ENCODE measurements around the gene SH2D5.
"Not testable (repeated sequence)": the region's sequence is repeated elsewhere in the genome, so short reads cannot be mapped to it uniquely, and the experiment has no call there.

Gene SH2D5

DNA sequence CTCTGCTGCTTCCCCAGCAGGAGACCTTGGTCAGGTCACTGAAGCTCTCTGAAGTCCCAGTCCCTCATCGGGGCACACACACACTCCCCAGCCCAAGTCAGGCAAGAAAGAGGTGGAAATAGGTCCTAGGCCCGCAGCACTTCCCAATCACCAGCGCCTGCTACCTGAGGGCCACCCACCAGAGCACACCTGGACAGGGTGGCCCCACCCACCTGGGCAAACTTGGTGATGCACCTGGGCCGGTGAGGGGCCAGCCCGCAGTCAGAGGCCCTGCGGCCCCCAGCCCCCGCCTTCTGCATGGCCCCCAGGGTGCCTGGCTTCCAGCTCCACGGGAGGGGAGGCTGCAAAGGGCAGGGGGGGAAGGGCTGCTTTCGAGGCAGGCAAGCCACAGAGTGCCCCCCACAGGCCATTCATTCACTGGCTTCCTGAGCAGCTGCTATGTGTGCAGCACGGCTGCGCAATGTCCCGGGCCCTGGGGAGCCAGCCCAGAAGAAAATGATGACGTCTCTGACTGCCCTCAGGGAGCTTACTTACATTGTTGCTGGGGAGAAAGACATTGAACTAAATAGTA lies 4.7 kb downstream of the SH2D5 start:
- no peak for DNase-seq

DNA sequence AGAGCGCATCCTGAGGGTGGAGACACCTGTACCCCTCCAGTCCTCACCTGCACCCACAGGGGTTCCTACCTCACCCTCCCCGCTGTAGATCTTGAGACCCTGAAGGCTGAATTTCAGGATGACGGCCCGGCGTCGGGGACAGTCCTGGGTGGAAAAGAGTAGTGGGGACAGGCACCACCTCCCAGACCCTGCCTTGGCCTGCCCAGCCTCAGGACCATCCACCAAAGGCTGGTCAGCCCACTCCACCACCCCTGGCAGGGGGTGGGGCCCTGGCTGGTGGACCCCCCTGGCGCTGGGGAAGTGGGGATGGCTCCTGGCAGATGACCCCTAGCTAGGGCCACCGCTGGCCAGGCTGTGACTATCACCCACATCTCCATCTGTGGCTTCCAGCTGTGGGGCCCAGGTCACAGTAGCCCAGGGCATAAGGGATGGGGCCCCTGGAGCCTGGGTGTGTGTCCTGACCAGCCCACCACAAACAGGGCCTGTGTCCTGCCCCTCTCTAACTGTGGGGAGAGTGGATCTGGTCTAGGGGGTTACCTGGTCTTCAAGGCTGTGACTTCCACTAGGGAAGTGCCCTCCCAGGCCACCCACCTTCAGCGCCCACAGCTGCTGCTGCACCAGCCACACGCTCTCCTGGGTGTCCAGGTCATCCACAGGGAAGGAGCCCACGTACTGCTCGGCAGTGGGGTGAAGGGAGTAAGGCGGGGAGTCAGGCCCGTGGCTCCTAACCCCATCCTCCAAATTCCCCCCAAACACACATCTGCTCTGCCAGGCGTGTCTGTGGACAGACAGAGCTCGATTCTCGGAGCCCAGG lies 5.4 kb downstream of the SH2D5 start:
- no peak for DNase-seq

- DNase-seq: no peak
Measured at GRCh38 chr1:20726118-20726911, 6.2 kb downstream of the SH2D5 start.

DNA sequence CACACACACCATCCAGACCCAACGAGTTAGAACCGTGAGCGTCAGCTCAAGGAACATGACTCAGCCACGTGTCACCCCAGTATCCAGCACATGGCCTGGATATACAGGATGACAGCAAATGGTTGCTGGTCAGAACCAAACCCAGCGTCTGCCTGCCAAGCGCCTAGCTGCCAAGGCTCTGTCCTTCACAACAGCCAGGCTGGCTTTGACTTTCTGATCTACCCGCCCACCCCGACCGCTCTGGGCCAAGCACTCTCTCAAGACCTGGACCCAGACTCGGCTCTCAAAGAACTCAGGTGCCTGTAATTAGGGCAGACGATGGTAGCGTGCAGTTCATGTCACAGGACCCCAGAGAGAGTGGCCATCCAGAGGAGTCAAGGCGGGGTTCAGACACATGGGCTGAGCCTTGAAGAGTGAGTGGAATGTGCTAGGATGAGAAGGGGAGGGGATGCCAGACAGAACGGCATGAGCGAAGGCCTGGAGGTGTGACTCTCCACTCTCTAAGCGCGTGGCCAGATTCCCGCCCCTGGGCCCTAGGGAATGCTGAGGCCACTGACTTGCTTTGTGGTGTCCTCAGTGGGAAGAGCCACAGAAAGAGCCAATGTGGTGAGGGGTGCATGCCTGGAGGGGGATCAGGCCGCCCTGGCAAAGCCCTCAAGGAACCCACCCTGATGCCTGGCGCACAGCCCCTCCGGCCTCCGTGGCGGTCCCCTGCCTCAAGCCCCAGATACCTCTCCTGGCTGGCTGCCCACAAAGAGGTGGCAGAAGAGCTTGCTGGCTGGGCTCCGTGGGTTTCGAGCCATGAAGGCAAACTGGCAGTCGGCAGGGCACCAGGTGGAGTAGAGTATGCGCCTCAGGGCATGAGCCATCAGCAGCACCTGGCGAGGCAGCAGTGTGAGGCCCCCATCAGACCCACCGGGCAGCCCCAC lies 7.0 kb downstream of the SH2D5 start:
- no peak for DNase-seq

DNA sequence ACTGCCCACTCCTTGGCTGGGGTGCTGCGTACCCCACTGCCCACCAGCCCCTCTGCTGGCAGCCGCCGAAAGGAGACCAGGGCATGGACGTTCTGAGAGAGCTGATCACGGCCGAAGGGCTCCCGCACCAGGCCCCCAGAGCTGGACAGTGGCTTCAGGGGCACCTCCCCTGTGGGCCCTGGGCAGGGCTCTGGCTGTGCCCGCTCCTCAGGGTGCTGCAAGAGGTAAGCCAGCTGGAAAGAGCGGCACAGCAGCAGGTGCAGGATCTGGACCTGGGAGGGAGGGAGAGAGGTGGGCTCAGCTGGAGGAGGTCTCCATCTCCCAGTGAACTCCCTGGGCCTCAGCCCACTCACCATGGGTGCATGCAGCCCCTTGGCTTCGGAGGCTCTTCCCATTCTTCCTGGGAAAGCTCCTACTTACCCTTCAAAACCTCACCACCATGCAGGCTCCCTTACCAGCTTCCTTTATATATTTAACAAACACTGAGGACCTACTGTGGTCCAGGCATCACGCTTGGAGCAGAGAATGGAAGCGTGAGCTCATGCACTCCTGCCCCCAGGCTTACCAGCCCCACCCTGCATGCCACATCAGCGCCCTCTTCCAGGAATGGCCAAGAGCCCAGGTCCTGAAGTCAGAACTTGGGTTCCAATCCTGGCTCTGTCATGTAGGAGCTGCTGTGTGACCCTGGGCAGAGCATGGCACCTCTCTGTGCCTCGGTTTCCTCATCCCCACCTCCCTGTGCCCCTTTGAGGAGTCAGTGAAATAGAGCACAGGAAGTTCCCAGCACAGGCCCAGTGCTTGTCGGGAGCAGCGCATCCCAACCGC lies 7.9 kb downstream of the SH2D5 start:
- DNase-seq: no peak

DNA sequence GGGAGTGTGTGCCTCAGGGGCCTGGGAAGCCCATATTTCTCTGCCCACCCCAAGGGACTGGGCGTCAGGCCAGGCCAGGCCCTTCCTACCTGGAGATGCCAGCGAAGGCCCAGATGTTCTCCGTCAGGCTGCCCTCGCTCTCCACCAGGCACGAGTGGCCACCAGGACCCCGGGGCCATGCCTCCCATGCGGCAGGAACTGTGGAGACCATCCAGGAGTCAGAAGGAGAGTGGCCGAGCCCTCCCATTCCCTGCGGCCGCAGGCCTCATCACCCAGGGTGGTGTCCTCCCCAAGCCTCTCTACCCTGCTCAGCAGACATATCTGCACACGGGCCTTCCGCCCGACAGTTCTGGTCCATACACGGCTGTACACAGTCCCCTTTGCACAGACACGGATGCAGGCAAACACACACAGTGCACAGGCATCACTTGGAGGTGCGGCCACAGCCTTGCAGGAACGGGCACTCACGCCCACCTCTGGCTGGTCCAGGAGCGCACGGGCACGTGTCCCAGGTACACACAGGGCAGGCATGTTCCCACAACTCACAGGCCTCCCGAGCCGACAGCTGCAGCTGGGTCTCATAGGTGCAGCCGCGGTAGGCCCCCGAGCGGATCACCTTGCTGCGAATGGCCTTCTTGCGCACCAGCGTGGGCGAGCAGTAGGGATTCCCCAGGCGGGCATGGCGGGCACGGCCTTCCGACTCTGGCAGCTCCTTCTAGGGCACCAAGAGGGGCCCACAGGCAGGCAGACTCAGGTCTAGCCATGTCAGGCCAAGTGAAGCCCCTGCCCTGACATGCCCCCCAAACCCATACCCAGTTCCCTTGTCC lies 8.8 kb downstream of the SH2D5 start:
- no peak for DNase-seq

- DNase-seq: no peak
Measured at GRCh38 chr1:20723159-20723536, 9.4 kb downstream of the SH2D5 start.

DNA sequence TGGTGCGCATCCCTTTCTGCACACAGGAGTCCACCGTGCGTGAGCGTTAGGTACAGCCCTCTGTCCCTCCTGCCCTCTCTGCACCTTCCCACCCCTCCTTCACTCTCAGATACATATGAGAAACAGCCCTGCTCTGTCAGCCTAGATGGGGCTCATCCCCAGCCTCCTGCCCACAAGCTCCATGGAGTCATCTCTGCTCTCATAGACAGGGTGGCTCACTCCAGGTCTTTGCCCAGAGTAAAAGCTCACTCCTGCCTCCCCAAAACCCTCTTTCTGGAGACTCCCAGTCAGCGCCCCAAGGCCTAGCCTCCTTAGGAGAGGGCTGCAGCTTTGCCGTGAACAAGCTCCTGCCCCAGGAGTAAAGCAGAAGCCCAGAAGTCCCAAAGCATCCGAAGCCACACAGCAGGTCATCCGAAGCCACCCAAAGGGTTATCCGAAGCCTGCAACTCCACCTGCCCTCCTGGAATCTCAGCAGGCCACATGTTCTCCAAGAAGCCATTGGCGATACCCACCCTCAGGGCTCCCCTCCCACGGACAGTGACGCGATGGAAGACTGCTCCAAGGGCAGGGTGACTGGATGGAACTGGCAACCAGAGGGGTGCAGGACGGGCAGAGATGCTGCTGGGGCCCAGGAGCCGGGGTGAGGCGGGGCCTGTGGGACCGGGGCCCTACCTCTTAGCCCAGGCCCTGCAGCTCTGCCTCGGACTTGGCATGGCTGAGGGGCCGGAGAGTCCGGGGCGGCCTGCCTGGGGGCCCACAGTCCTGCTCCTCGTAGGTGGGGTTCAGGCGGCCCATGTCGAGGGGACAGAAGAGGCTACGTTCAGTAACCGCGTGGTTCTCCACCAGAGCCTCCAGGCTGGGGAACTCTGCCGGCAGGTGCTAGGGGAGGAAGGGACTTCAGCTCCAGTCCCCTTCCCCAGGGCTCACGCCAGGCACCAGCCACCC lies 11.1 kb downstream of the SH2D5 start:
- DNase-seq: no peak

GRCh38 chr1:20720631-20721091 lies 11.8 kb downstream of the SH2D5 start:
- no peak for DNase-seq

GRCh38 chr1:20719871-20720620 lies 12.5 kb downstream of the SH2D5 start:
- no peak for DNase-seq

DNA sequence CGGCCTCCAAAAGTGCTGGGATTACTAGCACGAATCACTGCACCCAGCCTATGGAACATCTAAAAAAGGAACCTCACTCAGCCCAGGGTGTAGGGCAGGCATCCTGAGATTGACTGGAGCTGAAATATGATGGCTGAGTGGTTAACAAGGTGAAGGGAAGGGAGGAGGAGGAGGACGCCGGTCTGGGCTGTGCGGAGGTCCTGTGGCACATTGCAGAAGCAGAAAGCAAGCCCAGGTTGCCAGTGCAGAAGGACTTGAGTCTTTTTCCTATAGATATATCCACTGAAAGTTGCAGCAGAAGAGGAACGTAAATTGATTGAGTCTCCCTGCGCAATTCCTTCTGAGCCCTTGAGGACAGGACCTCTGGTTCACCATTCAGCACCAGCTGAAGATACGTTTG lies 13.2 kb downstream of the SH2D5 start:
- DNase-seq: no peak

- not testable (repeated sequence) for DNase-seq
Measured at GRCh38 chr1:20718343-20718882, 14.1 kb downstream of the SH2D5 start.

DNA sequence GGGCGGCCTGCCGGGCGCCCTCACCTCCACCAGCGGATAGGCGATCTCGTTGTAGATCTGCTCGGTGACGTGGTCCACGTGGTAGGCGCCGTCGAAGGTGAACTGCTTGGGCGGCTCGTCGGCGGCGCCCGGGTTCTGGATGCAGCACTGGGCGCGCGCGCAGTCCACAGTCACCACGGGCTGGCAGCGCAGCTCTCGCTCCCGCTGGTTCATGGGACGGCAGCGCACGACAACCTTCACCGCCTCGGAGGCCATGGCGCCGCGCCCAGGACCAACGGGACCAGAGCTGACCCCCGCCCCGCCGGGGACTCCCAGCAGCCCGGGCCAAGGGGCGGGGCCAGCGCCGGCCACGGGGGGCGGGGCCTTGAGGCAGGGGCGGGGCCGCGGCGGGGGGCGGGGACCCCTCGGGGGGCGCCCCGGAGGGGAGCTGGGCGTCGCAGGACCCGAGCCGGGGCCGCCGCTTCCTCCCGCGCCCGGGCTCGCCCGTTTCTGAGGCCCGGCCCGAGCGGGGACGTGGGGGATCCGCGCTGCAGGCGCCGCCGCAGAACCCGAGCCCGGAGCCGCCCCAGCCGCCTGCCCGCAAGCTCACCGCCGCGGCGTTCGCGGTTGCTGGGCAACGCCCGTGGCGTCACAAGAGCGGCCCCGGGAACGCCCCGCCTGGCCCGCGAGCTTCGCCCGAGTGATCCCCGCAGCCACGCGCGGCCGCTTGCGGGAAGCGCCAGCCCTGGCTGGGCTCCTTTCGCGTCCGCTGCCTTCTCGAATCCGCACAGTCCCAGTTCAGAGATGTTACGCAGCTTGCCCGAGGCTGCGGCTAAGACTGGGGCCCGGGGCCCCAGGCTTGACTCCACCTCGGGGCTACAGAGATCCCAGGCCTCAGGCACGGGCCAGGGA lies 14.8 kb downstream of the SH2D5 start, which contains the start of gene KIF17:
TSS of gene KIF17 (minus strand) at position 556 of the 891 bp plus-strand sequence. CDS start at position 255, 301 bp downstream.
- DNase-seq: peak in 1 of 2 experiments; percentile 56

DNA sequence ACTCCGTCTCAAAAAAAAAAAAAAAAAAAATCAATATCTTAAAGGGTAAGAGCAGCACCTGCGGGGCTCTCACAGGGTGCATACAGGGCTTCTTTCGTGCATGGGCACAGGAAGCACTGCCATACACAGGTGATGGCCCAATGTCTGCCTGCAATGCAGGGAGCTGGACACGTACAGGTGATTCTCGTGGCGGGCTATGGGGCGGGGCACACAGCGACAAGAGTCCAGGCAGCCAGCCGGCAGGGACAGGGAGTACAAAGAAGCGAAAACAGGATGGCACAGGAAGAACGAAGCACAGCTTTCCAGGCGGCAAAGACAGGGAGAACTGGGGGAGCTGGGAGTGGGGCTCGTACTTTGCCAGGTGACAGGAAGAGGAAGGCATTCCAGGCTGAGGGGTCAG lies 16.3 kb downstream of the SH2D5 start:
- DNase-seq: no peak

DNA sequence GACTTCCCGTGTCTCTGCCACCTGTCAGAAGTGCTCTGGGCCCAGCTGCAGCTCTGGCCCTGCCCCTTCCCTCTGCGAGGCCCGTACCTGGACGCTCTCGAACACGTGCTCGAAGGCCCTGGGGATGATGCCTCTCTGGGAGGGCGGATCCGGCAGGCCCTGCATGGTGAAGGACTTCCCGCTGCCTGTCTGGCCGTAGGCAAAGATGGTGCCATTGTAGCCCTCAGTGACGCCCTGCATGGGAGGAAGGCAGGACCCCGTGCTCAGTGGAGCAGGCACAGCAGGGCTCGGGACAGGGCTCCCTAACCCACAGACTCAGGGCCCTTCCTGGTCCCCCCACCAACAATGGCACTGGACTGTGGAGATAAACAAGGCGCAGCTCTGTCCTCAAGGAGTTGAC lies 17.1 kb downstream of the SH2D5 start:
- no peak for DNase-seq

- no peak for DNase-seq
Measured at GRCh38 chr1:20713440-20713839, 19.1 kb downstream of the SH2D5 start.

- peak in 1 of 2 experiments; percentile 55 for DNase-seq
Measured at GRCh38 chr1:20712215-20712577, 20.3 kb downstream of the SH2D5 start.
